Upper lobe of left lung (tissue), 6 donors: ENCODE data around the gene EID1. TPM values are rescaled to one million over a fixed set of nuclear protein-coding genes. Genes with fewer than 3 reads are reported as not detected.
A peak's percentile ranks its signal among the peaks of the same experiment; 100 is the strongest.

ENCODE experiments used
- ATAC-seq, 2 donors: fragments of 200-7000 bp; cut with Tn5 transposase; one replicate each; pipeline ENCODE4 v1.9.1; 2022; ENCODE audit warnings: mild to moderate bottlenecking in 2 of 2, moderate library complexity in 2 of 2; ENCODE audit not compliant: low FRiP score in 2 of 2
- DNase-seq, 2 donors: peaks; one replicate each; pipeline ENCODE4 v3.0.0-alpha.2; 2019 to 2020
- H3K27ac ChIP-seq, 4 donors: fragments of 200-600 bp; sonication (generic); one replicate each; pipeline ENCODE4 v1.5.1; 2016 to 2019
- H3K27me3 ChIP-seq, 4 donors: fragments of 200-600 bp; sonication (generic); one replicate each; pipeline ENCODE4 v1.5.1; 2017 to 2019
- H3K36me3 ChIP-seq, 4 donors: fragments of 200-600 bp; sonication (generic); one replicate each; pipeline ENCODE4 v1.5.1; 2016 to 2019
- H3K4me1 ChIP-seq, 4 donors: fragments of 200-600 bp; sonication (generic); one replicate each; pipeline ENCODE4 v1.5.1; 2018 to 2019
- H3K4me3 ChIP-seq, 4 donors: fragments of 200-600 bp; sonication (generic); one replicate each; pipeline ENCODE4 v1.5.1; 2017 to 2019; ENCODE audit warnings: mild to moderate bottlenecking in 2 of 4, moderate library complexity in 1 of 4
- H3K9me3 ChIP-seq, 4 donors: fragments of 200-600 bp; sonication (generic); one replicate each; pipeline ENCODE4 v1.5.1; 2018 to 2019
- CTCF ChIP-seq, 6 experiments: fragments of 450-650 bp in 4 of 6; fragments of 200-600 bp in 2 of 6; sonication (generic) in 2 of 6; IDR thresholded peaks; one replicate each; pipeline ENCODE4 v1.5.1; 2016 to 2019; ENCODE audit warnings: antibody characterized with exemption in 6 of 6
- EP300 ChIP-seq, 4 donors: sonication (generic); formaldehyde crosslinking; IDR thresholded peaks; one replicate each; pipeline ENCODE4 v1.5.1; 2017; ENCODE audit warnings: antibody characterized with exemption in 4 of 4, control low read depth in 2 of 4
- POLR2A ChIP-seq, 4 donors: fragments of 450-650 bp; IDR thresholded peaks; one replicate each; pipeline ENCODE4 v1.5.1; 2016 to 2017; ENCODE audit warnings: antibody characterized with exemption in 4 of 4, mild to moderate bottlenecking in 2 of 4
- POLR2AphosphoS5 ChIP-seq, 2 donors: sonication (generic); formaldehyde crosslinking; IDR thresholded peaks; one replicate each; pipeline ENCODE4 v1.5.1; 2017; ENCODE audit warnings: antibody characterized with exemption in 2 of 2
- WGBS, 2 donors: methylation state at CpG; one replicate each; pipeline ENCODE4 v1.1.5; 2017 to 2018; 5-methylcytosine and 5-hydroxymethylcytosine counted together
- total RNA-seq, 6 donors: library from RNA; depleted of rRNA in 4 of 6; stranded (reverse); fragments of >200 nt in 4 of 6; gene quantifications; one replicate each; pipeline versions ENCODE4 v1.1.0 to v1.2.1, GENCODE V29; 2016 to 2021
- donor health status: DM: no; HTN: no; CAD: no; lungs with moderate emphysema.
- donor health status: DM: no; HTN: yes; CAD: no; lungs with severe emphysema.

The EID1 gene
- total RNA-seq, 6 donors from 2014 or later: 56.6 to 147 (median 109) TPM

GRCh38 chr15:48866141-48866563 lies 11.8 kb upstream of the EID1 start:
- WGBS, 2 donors: 34 to 49% methylated on average over 2 of the region's 2 CpGs
- ATAC-seq (no peak), DNase-seq (no peak)
- Histone ChIP-seq H3K27me3 (no peaks in the 10 kb centered on the region), H3K4me1 (peaks cover 0 to 5% (median 0%) of the 10 kb centered on the region in 4 donors), H3K27ac (no peak overlapping the region), H3K9me3 (no peaks in the 10 kb centered on the region), H3K4me3 (no peak overlapping the region), H3K36me3 (no peaks in the 10 kb centered on the region)
- TF ChIP-seq EP300 (IDR thresholded peaks at IDR 0.05) (no peak), CTCF (IDR thresholded peaks at IDR 0.05) (no peak), POLR2A (IDR thresholded peaks at IDR 0.05) (no peak), POLR2AphosphoS5 (IDR thresholded peaks at IDR 0.05) (no peak)

GRCh38 chr15:48868023-48868422 lies 9.9 kb upstream of the EID1 start:
- no peak overlapping the region for H3K27ac ChIP-seq
- no peak for ATAC-seq
- TF ChIP-seq EP300 (IDR thresholded peaks at IDR 0.05) (no peak), CTCF (IDR thresholded peaks at IDR 0.05) (no peak), POLR2AphosphoS5 (IDR thresholded peaks at IDR 0.05) (no peak), POLR2A (IDR thresholded peaks at IDR 0.05) (no peak)

GRCh38 chr15:48868536-48868935 lies 9.4 kb upstream of the EID1 start:
- DNase-seq (no peak), ATAC-seq (peak in 1 of 2 donors; percentile 76)
- Histone ChIP-seq H3K27me3 (no peaks in the 10 kb centered on the region), H3K9me3 (no peaks in the 10 kb centered on the region), H3K4me3 (no peak overlapping the region), H3K36me3 (no peaks in the 10 kb centered on the region), H3K27ac (no peak overlapping the region), H3K4me1 (peaks cover 0 to 5% (median 0%) of the 10 kb centered on the region in 4 donors)
- no peak for TF ChIP-seq POLR2AphosphoS5 (IDR thresholded peaks at IDR 0.05)
- TF ChIP-seq POLR2A (IDR thresholded peaks at IDR 0.05): no peak
- TF ChIP-seq EP300 (IDR thresholded peaks at IDR 0.05): no peak
- no peak for TF ChIP-seq CTCF (IDR thresholded peaks at IDR 0.05)
- WGBS, 2 donors: 29 to 37% methylated on average over 2 of the region's 2 CpGs

More at GRCh38 chr15:48868023-48868422, 9.9 kb upstream of the EID1 start:
- Histone ChIP-seq H3K27me3 (no peaks in the 10 kb centered on the region), H3K9me3 (no peaks in the 10 kb centered on the region), H3K36me3 (no peaks in the 10 kb centered on the region), H3K4me3 (no peak overlapping the region), H3K4me1 (peaks cover 0 to 5% (median 0%) of the 10 kb centered on the region in 4 donors)
- DNase-seq: no peak

- Histone ChIP-seq H3K9me3 (no peaks in the 10 kb centered on the region), H3K4me3 (no peak overlapping the region), H3K36me3 (no peaks in the 10 kb centered on the region), H3K4me1 (peaks cover 0 to 5% (median 0%) of the 10 kb centered on the region in 4 donors), H3K27ac (no peak overlapping the region), H3K27me3 (no peaks in the 10 kb centered on the region)
- TF ChIP-seq POLR2AphosphoS5 (IDR thresholded peaks at IDR 0.05): no peak
- TF ChIP-seq POLR2A (IDR thresholded peaks at IDR 0.05): no peak
- no peak for TF ChIP-seq CTCF (IDR thresholded peaks at IDR 0.05)
- no peak for TF ChIP-seq EP300 (IDR thresholded peaks at IDR 0.05)
- ATAC-seq: no peak
- DNase-seq: no peak
- 53 to 63% methylated on average over 1 of the region's 1 CpG for WGBS, 2 donors
Measured at GRCh38 chr15:48869966-48870365, 8.0 kb upstream of the EID1 start.

GRCh38 chr15:48871542-48871941 lies 6.4 kb upstream of the EID1 start:
- H3K27ac ChIP-seq: no peak overlapping the region
- TF ChIP-seq POLR2A (IDR thresholded peaks at IDR 0.05) (no peak), CTCF (IDR thresholded peaks at IDR 0.05) (no peak), POLR2AphosphoS5 (IDR thresholded peaks at IDR 0.05) (no peak), EP300 (IDR thresholded peaks at IDR 0.05) (no peak)
- ATAC-seq (no peak), DNase-seq (no peak)
- H3K27me3 ChIP-seq: no peaks in the 10 kb centered on the region
- no peaks in the 10 kb centered on the region for H3K36me3 ChIP-seq
- H3K9me3 ChIP-seq: no peaks in the 10 kb centered on the region
- no peak overlapping the region for H3K4me3 ChIP-seq
- peaks cover 0 to 5% (median 0%) of the 10 kb centered on the region in 4 donors for H3K4me1 ChIP-seq
